KOPT-K1 (cell line): Measurements from ENCODE around the gene TAF12.
"Not testable (repeated sequence)": the region's sequence is repeated elsewhere in the genome, so short reads cannot be mapped to it uniquely, and the experiment has no call there.

ENCODE experiments used
- H3K27ac ChIP-seq: fragments of 200-600 bp; sonication (generic); 2 replicates; pipeline ENCODE4 v1.5.1; 2016; ENCODE audit warnings: antibody characterized with exemption, mild to moderate bottlenecking, low read depth, low read length; ENCODE audit not compliant: poor library complexity, severe bottlenecking
- H3K36me3 ChIP-seq: fragments of 200-600 bp; sonication (generic); 2 replicates; pipeline ENCODE4 v1.5.1; 2017; ENCODE audit warnings: antibody characterized with exemption, mild to moderate bottlenecking, low read length, moderate library complexity; ENCODE audit not compliant: insufficient read depth
- H3K9me3 ChIP-seq: fragments of 200-600 bp; sonication (generic); 2 replicates; pipeline ENCODE4 v1.5.1; 2017; ENCODE audit warnings: antibody characterized with exemption, low read length, mild to moderate bottlenecking; ENCODE audit not compliant: insufficient read depth, poor library complexity, severe bottlenecking

Gene TAF12

GRCh38 chr1:28579401-28579800, 63.5 kb downstream of the TAF12 start:
- no peaks in the 10 kb centered on the region for H3K9me3 ChIP-seq
- H3K36me3 ChIP-seq = peaks cover 55% of the 10 kb centered on the region
- peak overlapping the region; percentile 80 for H3K27ac ChIP-seq

GRCh38 chr1:28578696-28579218, 64.1 kb downstream of the TAF12 start:
- Histone ChIP-seq H3K36me3 (peaks cover 62% of the 10 kb centered on the region), H3K27ac (no peak overlapping the region), H3K9me3 (no peaks in the 10 kb centered on the region)

GRCh38 chr1:28577738-28578536, 64.9 kb downstream of the TAF12 start:
- H3K9me3 ChIP-seq = no peaks in the 10 kb centered on the region
- no peak overlapping the region for H3K27ac ChIP-seq
- H3K36me3 ChIP-seq = peaks cover 70% of the 10 kb centered on the region

- Histone ChIP-seq H3K27ac (no peak overlapping the region), H3K36me3 (peaks cover 78% of the 10 kb centered on the region)
Measured at GRCh38 chr1:28577052-28577678, 65.7 kb downstream of the TAF12 start.

GRCh38 chr1:28573564-28573963, 69.3 kb downstream of the TAF12 start:
- H3K36me3 ChIP-seq = peaks cover 84% of the 10 kb centered on the region
- no peak overlapping the region for H3K27ac ChIP-seq
- H3K9me3 ChIP-seq = no peaks in the 10 kb centered on the region

More at GRCh38 chr1:28577052-28577678, 65.7 kb downstream of the TAF12 start:
- no peaks in the 10 kb centered on the region for H3K9me3 ChIP-seq

- not testable (repeated sequence) for H3K9me3 ChIP-seq, H3K27ac ChIP-seq
- peaks cover 84% of the 10 kb centered on the region for H3K36me3 ChIP-seq
Measured at GRCh38 chr1:28572891-28573290, 70.0 kb downstream of the TAF12 start.

GRCh38 chr1:28571911-28572310, 71.0 kb downstream of the TAF12 start:
- Histone ChIP-seq H3K36me3 (peaks cover 84% of the 10 kb centered on the region), H3K27ac (no peak overlapping the region), H3K9me3 (no peaks in the 10 kb centered on the region)

- H3K36me3 ChIP-seq = peaks cover 87% of the 10 kb centered on the region
- no peaks in the 10 kb centered on the region for H3K9me3 ChIP-seq
- no peak overlapping the region for H3K27ac ChIP-seq
Measured at GRCh38 chr1:28566931-28567330, 75.9 kb downstream of the TAF12 start.

GRCh38 chr1:28565726-28566125, 77.1 kb downstream of the TAF12 start:
- peaks cover 87% of the 10 kb centered on the region for H3K36me3 ChIP-seq
- no peaks in the 10 kb centered on the region for H3K9me3 ChIP-seq
- no peak overlapping the region for H3K27ac ChIP-seq

- peaks cover 87% of the 10 kb centered on the region for H3K36me3 ChIP-seq
- H3K9me3 ChIP-seq = no peaks in the 10 kb centered on the region
- no peak overlapping the region for H3K27ac ChIP-seq
Measured at GRCh38 chr1:28565040-28565439, 77.8 kb downstream of the TAF12 start.

- H3K9me3 ChIP-seq = no peaks in the 10 kb centered on the region
- peaks cover 91% of the 10 kb centered on the region for H3K36me3 ChIP-seq
- H3K27ac ChIP-seq = no peak overlapping the region
Measured at GRCh38 chr1:28564310-28564709, 78.6 kb downstream of the TAF12 start.

GRCh38 chr1:28560886-28561285, 82.0 kb downstream of the TAF12 start:
- Histone ChIP-seq H3K27ac (no peak overlapping the region), H3K9me3 (no peaks in the 10 kb centered on the region), H3K36me3 (peaks cover 80% of the 10 kb centered on the region)
